ENCODE measurements around the gene CHMP2A.

- TF ChIP-seq CTCF (IDR thresholded peaks at IDR 0.05) = peak in 3 of 5 experiments; percentile 11 to 50 (median 33)
- TF ChIP-seq EP300 (IDR thresholded peaks at IDR 0.05) = no peak
Observed at GRCh38 chr19:58518256-58519086, 36.4 kb downstream of the CHMP2A start.
